Measurements from ENCODE around the gene DIP2B. TPM values are rescaled to one million over a fixed set of nuclear protein-coding genes. Genes with fewer than 3 reads are reported as not detected.
"Not testable (repeated sequence)": the region's sequence is repeated elsewhere in the genome, so short reads cannot be mapped to it uniquely, and the experiment has no call there.

DIP2B gene
- polyA plus RNA-seq, 1 donor = 19.7 TPM

- no peak for DNase-seq
These were observed 234.8 kb downstream of the DIP2B start for GRCh38 chr12:50739611-50740010.

DNA sequence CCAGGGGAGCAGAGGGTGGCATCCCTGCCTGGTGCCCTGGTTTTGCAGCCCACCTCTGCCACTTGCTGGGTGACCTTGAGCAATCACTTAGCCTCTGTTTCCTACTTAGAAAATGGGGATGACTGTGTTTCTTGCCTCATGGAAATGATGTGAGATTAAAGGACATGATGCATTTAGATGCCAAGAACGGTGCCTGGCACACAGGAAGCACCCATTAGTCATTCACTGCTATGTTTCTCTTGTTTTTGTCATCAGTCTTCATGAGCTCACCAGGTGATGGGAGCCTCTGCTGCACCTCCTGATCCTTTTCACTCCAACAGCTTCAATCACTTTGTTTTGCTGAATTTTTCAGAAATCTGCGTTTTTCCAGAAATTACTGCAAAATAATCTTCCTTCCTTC, 235.5 kb downstream of the DIP2B start:
- no peak for DNase-seq

DNA sequence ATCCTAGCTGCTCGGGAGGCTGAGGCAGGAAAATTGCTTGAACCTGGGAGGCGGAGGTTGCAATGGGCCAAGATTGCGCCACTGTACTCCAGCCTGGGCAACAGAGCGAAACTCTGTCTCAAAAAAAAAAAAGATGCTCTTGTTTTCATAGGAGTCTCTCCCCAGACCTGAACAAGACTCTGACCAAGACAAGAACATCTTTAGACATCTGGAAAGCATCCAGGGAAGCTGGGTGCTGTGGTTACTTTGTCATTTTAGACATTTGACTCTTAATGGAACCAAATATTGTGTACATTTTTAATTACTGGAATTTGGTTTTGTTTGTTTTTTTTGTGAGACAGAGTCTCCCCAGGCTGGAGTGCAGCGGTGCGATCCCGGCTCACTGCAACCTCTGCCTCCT, 238.0 kb downstream of the DIP2B start:
- DNase-seq = no peak

- DNase-seq = no peak
These were observed 241.1 kb downstream of the DIP2B start for GRCh38 chr12:50745861-50746260.

- no peak for DNase-seq
These were observed 241.6 kb downstream of the DIP2B start for GRCh38 chr12:50746431-50746830.

DNA sequence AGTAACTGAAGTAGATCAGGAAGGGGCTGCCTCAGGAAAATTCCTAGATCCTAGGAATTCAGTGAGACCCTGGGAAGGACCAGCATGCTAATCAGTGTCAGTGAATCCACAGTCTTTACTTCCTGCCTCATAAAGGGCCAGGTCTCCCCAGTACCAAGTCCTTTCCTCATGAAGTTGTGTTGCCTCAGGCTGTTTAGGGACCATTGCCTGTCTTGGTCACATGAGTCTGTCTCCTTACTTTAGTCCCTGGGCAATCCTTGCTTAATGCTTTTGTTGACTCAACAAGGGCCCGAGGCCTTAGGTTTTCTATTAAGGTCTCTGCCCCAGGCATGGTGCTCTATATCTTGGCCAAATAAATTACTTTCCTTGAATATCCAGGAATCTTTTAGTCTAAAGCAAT, 243.0 kb downstream of the DIP2B start:
- DNase-seq = no peak

GRCh38 chr12:50749459-50749882, 244.7 kb downstream of the DIP2B start:
- no peak for DNase-seq

DNA sequence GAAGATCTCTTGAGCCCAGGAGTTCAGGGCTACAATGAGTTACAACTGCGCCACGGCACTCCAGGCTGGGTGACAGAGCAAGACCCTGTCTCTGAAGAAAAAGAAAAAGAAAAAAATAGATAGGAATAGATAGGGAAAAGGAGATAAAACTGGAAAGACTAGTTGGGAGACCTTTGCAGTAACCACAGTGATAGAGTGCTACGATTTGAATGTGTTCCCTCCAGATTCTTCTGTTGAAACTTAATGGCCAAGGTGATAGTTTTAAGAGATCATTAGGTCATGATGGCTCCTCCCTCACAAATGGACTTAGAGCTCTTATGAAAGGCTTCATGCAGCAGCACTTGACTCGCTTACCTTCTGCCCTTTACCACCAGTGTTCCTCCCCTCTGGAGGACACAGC, 245.6 kb downstream of the DIP2B start:
- DNase-seq = no peak

GRCh38 chr12:50751948-50752721, 247.3 kb downstream of the DIP2B start:
- DNase-seq = no peak

GRCh38 chr12:50753232-50753769, 248.5 kb downstream of the DIP2B start:
- no peak for DNase-seq

DNA sequence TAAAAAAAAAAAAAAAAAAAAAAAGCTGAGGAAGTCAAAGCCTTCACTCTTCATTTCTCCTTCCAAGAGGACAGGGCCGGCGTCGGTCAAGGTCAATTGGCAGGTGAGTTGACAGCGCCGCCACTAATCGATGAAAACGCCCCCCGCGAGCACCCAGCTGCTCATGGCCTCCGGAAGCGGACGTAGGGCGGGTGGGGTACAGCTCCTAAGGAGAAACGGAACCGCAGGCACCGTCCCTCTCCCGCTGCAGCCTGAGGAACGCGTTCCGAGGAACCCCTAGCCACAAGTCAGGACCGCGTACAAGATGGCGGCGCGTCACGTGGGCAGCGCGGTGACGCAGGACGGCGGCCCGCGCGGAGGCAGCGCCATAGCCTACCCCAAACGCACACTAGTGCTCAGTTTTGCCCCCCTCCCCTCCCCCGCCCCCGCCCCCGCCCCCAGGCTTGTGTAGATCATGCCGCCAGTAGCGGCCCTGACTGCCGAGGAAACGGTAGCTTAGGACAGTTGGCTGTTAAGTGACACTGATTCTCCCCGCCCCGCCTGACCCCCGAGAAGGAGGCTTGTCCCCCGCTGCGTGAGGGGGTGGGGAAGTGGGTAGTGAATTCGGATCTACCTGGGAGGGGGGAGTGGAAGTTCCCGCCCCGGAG, 259.0 kb downstream of the DIP2B start, which contains the start of gene ATF1:
ATF1 (plus strand) TSS at position 463 of the 647 bp plus-strand sequence. CDS start 16,045 bp downstream, outside the sequence.
- DNase-seq = peak; percentile 95

DNA sequence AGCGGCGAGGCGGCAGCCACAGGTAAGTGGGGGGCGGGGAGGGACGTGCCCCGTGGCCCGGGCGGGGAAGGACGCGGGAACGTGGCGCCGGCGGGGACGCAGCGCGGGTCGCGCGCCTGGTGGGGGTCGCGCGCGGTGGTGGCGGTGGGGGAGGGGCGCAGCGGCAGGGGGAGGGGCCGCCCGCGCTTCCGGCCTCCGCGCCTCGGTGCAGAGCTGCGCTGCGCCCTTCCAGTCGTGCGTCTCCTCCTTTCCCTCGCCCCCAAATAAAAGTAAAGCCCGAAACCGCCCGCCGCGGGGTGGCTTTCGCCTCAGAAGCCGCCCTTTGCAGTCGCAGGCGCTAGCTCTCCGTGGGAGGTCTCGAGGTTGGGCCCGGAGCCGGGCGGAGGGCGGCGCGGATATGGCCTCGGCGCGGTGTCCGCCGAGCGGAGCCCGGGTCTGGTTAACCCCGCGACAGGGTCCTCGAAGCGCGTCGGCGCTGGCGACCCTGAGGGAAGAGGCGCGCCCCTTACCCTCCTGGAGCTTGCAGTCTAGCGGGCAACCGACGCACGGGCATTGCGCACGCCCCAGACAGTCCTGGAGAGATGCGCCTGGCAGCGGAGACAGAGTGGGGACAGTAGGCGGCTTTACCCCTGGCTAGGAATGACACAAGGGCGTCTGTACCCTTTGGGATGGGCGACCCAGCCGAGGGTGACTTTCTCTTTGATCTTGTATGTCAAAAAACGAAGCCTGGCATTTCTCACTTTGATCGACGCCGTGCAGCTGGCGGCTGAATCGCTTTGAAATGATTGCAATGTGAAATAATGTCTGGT, 259.7 kb downstream of the DIP2B start:
- DNase-seq = peak; percentile 29

GRCh38 chr12:50765095-50765911, 260.5 kb downstream of the DIP2B start:
- peak; percentile 28 for DNase-seq

- no peak for DNase-seq
These were observed 263.6 kb downstream of the DIP2B start for GRCh38 chr12:50768391-50768790.

DNA sequence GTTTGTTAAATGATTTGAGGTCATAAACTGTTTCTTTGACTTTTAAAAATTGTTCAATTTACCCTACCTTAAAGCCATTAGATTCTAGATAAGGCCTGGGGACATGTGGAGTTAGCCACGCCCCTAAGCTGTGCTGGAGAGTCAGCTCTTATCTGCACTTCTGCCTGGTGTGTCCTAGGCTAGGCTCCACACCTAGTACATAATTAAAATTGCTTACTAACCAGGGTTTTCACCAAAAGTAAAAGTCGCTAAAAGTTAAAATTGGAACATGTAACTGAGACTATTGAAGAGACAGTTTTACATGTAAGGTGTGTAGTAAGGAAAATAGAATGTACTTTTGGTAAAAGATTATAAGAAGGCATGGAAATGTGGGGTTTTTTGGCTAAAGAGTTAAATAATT, 264.0 kb downstream of the DIP2B start:
- not testable (repeated sequence) for DNase-seq

DNA sequence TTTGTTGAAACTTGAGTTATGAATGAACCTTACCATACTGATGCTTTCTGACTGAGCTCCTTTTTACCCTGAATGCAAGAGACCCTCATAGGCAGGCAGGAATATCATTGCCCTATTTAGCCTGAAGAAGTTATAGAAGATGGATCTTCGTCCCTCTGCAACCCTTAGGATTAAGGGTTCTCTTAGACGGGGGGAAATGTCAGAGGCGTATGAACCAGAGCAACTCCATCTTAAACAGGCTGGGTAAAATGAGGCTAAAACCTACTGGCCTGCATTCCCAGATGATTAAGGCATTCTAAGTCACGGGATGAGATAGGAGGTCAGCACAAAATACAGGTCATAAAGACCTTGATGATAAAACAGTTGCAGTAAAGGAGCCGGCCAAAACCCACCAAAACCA, 266.6 kb downstream of the DIP2B start:
- no peak for DNase-seq

DNA sequence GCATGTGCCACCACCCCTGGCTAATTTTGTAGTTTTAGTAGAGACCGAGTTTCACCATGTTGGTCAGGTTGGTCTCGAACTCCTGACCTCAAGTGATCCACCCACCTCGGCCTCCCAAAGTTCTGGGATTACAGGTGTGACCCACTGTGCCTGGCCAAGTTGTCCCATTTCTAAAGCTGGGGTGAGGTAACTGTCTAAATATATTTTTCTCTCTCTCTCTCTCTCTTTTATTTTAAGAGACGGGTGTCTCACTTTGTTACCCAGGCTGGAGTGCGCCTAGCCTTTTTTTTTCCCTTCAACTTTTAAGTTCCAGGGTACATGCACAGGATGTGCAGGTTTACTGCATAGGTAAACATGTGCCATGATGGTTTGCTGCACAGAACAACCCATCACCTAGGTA, 267.7 kb downstream of the DIP2B start:
- no peak for DNase-seq

GRCh38 chr12:50772877-50773276, 268.1 kb downstream of the DIP2B start:
- no peak for DNase-seq

- DNase-seq = no peak
These were observed 270.5 kb downstream of the DIP2B start for GRCh38 chr12:50775251-50775650.

GRCh38 chr12:50776749-50777728, 272.3 kb downstream of the DIP2B start:
- no peak for DNase-seq
